Esophagus muscularis mucosa (tissue), 3 donors: ENCODE data around the gene BDH1.

Experiments used
- CTCF ChIP-seq, 3 experiments: fragments of 200-600 bp in 2 of 3; fragments of 450-650 bp in 1 of 3; sonication (generic) in 2 of 3; IDR thresholded peaks; one replicate each; pipeline ENCODE4 v1.5.1; 2017 to 2019; ENCODE audit warnings: antibody characterized with exemption in 3 of 3, mild to moderate bottlenecking in 2 of 3, moderate library complexity in 1 of 3
- POLR2A ChIP-seq: fragments of 450-650 bp; IDR thresholded peaks from one replicate; pipeline ENCODE4 v1.6.1; 2017; ENCODE audit warnings: antibody characterized with exemption, moderate library complexity, mild to moderate bottlenecking, low read depth
- POLR2AphosphoS5 ChIP-seq, 2 donors: sonication (generic); formaldehyde crosslinking; IDR thresholded peaks; one replicate each; pipeline ENCODE4 v1.6.1; 2017; ENCODE audit warnings: antibody characterized with exemption in 2 of 2

- TF ChIP-seq POLR2AphosphoS5 (IDR thresholded peaks at IDR 0.05) (no peak), CTCF (IDR thresholded peaks at IDR 0.05) (no peak), POLR2A (no peak)
Measured at GRCh38 chr3:197554196-197554561, 1.6 kb downstream of the BDH1 start.
